GM23338 (cell line): ENCODE results near the gene INKA1.

Experiments
- CREB1 ChIP-seq: fragments of 250-450 bp; sonication (Bioruptor Pico); IDR thresholded peaks from 2 replicates; pipeline ENCODE4 v1.5.0; 2020; ENCODE audit warnings: low read depth, mild to moderate bottlenecking, moderate library complexity
- EZH2 ChIP-seq: fragments of 200-600 bp; sonication (generic); IDR thresholded peaks from one replicate; pipeline ENCODE4 v1.8.0; 2017; ENCODE audit warnings: antibody characterized with exemption, mild to moderate bottlenecking, low read depth; ENCODE audit not compliant: unreplicated experiment
- POLR2AphosphoS5 ChIP-seq: IDR thresholded peaks from 2 replicates; pipeline ENCODE4 v1.6.1; 2016; ENCODE audit warnings: antibody characterized with exemption, low read depth
- TF ChIP-seq, protein P1 (sequence below), 2 experiments: fragments of 200-600 bp in 1 of 2; sonication (generic) in 1 of 2; conservative IDR thresholded peaks; 2 replicates each; pipeline versions ENCODE4 v1.5.1 to v1.6.1; 2016 to 2017; ENCODE audit warnings: antibody characterized with exemption in 2 of 2, low read depth in 2 of 2, mild to moderate bottlenecking in 2 of 2, moderate library complexity in 1 of 2
- TF ChIP-seq, protein P2 (sequence below): IDR thresholded peaks from one replicate; pipeline ENCODE4 v1.6.1; 2018; ENCODE audit warnings: antibody characterized with exemption; ENCODE audit not compliant: unreplicated experiment
- TF ChIP-seq, protein P3 (sequence below): IDR thresholded peaks from 2 replicates; pipeline ENCODE4 v1.6.1; 2016; ENCODE audit warnings: antibody characterized with exemption

DNA sequence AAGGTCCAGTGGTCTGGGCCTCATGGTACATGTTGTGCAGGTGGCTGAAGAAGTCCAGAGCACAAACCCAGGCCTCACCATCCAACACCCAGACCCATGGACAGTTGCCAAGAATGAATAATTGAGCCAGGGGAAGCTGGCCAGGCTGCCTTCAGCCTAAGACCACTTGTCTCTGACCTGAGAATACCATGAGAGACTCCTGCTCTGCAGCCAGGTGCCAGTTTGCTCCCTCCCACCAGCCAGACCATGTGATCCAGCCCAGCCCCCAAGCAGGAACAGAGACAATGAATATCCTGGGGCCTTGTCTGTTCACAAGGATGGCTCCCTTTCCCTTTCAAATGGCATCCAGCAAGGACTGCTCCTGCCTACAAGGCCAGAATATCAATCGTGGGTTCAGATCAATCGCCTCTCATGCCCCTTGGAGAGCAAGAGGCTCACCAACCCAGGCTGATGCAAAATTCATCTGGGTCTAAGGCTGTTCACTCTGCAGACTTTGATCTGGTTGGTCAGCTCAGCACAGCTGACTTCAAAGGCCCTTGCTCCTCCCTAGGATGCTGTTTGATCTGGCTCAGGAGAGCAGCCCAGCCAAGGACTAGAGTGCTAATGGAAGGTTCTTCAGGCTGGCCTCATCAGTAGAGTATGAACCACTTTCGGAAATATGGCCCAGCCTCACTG is 39.9 kb downstream of the INKA1 start:
- TF ChIP-seq, protein P1, sequence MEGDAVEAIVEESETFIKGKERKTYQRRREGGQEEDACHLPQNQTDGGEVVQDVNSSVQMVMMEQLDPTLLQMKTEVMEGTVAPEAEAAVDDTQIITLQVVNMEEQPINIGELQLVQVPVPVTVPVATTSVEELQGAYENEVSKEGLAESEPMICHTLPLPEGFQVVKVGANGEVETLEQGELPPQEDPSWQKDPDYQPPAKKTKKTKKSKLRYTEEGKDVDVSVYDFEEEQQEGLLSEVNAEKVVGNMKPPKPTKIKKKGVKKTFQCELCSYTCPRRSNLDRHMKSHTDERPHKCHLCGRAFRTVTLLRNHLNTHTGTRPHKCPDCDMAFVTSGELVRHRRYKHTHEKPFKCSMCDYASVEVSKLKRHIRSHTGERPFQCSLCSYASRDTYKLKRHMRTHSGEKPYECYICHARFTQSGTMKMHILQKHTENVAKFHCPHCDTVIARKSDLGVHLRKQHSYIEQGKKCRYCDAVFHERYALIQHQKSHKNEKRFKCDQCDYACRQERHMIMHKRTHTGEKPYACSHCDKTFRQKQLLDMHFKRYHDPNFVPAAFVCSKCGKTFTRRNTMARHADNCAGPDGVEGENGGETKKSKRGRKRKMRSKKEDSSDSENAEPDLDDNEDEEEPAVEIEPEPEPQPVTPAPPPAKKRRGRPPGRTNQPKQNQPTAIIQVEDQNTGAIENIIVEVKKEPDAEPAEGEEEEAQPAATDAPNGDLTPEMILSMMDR (conservative IDR thresholded peaks at IDR 0.05; ENCODE audit: low read depth in 2 of 2) = no peak
- TF ChIP-seq, protein P2, sequence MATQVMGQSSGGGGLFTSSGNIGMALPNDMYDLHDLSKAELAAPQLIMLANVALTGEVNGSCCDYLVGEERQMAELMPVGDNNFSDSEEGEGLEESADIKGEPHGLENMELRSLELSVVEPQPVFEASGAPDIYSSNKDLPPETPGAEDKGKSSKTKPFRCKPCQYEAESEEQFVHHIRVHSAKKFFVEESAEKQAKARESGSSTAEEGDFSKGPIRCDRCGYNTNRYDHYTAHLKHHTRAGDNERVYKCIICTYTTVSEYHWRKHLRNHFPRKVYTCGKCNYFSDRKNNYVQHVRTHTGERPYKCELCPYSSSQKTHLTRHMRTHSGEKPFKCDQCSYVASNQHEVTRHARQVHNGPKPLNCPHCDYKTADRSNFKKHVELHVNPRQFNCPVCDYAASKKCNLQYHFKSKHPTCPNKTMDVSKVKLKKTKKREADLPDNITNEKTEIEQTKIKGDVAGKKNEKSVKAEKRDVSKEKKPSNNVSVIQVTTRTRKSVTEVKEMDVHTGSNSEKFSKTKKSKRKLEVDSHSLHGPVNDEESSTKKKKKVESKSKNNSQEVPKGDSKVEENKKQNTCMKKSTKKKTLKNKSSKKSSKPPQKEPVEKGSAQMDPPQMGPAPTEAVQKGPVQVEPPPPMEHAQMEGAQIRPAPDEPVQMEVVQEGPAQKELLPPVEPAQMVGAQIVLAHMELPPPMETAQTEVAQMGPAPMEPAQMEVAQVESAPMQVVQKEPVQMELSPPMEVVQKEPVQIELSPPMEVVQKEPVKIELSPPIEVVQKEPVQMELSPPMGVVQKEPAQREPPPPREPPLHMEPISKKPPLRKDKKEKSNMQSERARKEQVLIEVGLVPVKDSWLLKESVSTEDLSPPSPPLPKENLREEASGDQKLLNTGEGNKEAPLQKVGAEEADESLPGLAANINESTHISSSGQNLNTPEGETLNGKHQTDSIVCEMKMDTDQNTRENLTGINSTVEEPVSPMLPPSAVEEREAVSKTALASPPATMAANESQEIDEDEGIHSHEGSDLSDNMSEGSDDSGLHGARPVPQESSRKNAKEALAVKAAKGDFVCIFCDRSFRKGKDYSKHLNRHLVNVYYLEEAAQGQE = no peak
- TF ChIP-seq POLR2AphosphoS5 (no peak), EZH2 (no peak), CREB1 (CRISPR knock-in tag) (no peak)
- TF ChIP-seq, protein P3, sequence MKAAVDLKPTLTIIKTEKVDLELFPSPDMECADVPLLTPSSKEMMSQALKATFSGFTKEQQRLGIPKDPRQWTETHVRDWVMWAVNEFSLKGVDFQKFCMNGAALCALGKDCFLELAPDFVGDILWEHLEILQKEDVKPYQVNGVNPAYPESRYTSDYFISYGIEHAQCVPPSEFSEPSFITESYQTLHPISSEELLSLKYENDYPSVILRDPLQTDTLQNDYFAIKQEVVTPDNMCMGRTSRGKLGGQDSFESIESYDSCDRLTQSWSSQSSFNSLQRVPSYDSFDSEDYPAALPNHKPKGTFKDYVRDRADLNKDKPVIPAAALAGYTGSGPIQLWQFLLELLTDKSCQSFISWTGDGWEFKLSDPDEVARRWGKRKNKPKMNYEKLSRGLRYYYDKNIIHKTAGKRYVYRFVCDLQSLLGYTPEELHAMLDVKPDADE = no peak
